HG02840 (cell line): ENCODE results near the gene GPD1L.
"Not testable (repeated sequence)": the region's sequence is repeated elsewhere in the genome, so short reads cannot be mapped to it uniquely, and the experiment has no call there.

Experiments
- ATAC-seq: cut with Tn5 transposase; IDR thresholded peaks from one replicate; pipeline ENCODE4 v1.9.1; 2021; ENCODE audit warnings: mild to moderate bottlenecking, moderate library complexity, moderate number of reproducible peaks; ENCODE audit not compliant: unreplicated experiment, low FRiP score

GPD1L gene

GRCh38 chr3:32177702-32178198 is 71.3 kb downstream of the GPD1L start:
- no peak for ATAC-seq

- no peak for ATAC-seq
Observed at GRCh38 chr3:32180141-32180784, 73.8 kb downstream of the GPD1L start.

GRCh38 chr3:32181365-32181764 is 74.9 kb downstream of the GPD1L start:
- no peak for ATAC-seq

- no peak for ATAC-seq
Observed at GRCh38 chr3:32181796-32182195, 75.4 kb downstream of the GPD1L start.

- ATAC-seq, result no peak
Observed at GRCh38 chr3:32184187-32184730, 77.8 kb downstream of the GPD1L start.

GRCh38 chr3:32186097-32186496 is 79.7 kb downstream of the GPD1L start:
- no peak for ATAC-seq

- no peak for ATAC-seq
Observed at GRCh38 chr3:32186876-32187275, 80.5 kb downstream of the GPD1L start.

GRCh38 chr3:32189693-32190092 is 83.3 kb downstream of the GPD1L start:
- ATAC-seq, result no peak

GRCh38 chr3:32190556-32190955 is 84.1 kb downstream of the GPD1L start:
- not testable (repeated sequence) for ATAC-seq

GRCh38 chr3:32193101-32193500 is 86.7 kb downstream of the GPD1L start:
- ATAC-seq, result no peak

GRCh38 chr3:32194653-32195052 is 88.2 kb downstream of the GPD1L start:
- no peak for ATAC-seq

GRCh38 chr3:32195995-32196540 is 89.6 kb downstream of the GPD1L start:
- no peak for ATAC-seq

GRCh38 chr3:32197991-32198390 is 91.6 kb downstream of the GPD1L start:
- no peak for ATAC-seq

- ATAC-seq, result no peak
Observed at GRCh38 chr3:32198714-32199113, 92.3 kb downstream of the GPD1L start.

- ATAC-seq, result no peak
Observed at GRCh38 chr3:32200490-32200889, 94.1 kb downstream of the GPD1L start.

- no peak for ATAC-seq
Observed at GRCh38 chr3:32200992-32201758, 94.8 kb downstream of the GPD1L start.

- ATAC-seq, result no peak
Observed at GRCh38 chr3:32202496-32202895, 96.1 kb downstream of the GPD1L start.

GRCh38 chr3:32203854-32204253 is 97.4 kb downstream of the GPD1L start:
- no peak for ATAC-seq

GRCh38 chr3:32208447-32208846 is 102.0 kb downstream of the GPD1L start:
- ATAC-seq, result no peak

- ATAC-seq, result no peak
Observed at GRCh38 chr3:32215185-32215584, 108.8 kb downstream of the GPD1L start.

GRCh38 chr3:32216172-32216783 is 109.9 kb downstream of the GPD1L start:
- no peak for ATAC-seq
